HG02852 (cell line): Measurements from ENCODE around the gene LBX1.

Experiments
- ATAC-seq: cut with Tn5 transposase; IDR thresholded peaks from one replicate; pipeline ENCODE4 v1.9.1; 2021; ENCODE audit warnings: mild to moderate bottlenecking, moderate library complexity; ENCODE audit not compliant: unreplicated experiment

The LBX1 gene

DNA sequence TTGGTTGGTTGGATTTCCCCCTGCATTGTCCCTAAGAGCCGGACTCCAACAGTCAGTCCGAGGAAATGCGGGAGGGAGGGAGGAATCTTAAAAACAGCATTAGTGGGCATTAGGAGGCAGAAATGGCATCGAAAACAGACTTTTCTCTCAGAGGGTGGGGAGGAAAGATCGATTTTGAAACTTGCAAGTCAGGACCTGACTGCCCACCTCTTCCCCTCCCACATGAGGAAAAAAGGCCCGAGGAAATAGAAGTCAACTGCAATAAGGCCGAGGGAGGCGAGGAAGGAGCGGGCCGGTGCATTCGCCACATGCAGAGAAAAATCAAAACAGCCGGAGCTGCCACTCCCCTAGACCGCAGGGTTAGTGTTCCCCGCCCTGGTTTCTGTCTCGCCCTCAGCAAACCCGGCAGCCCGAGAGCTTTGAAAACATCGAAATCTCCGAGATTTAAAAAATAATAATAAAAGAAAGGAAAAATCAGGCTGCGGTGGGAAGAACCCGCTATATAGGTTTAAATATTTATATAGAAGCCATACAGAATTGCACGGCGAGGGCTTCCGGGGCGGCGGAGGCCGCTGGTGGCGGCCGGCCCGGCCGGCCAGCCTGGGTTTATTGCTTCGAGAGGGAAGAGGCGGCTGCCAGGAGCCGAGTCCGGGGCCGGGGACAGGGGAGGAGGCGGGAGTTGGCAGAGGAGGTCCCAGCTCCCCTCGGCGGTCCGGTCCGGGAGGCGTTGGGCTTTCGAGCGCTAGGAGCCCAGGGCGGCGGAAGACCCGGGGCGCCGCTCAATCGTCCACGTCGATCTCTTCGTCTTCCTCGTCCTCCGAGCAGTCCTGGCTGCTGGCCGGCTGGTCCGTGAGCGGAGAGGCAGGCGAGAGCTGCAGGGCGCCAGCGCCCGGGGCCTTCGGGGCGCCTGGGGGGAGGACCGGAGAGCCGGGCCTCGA, 2.5 kb downstream of the LBX1 start:
- no peak for ATAC-seq

DNA sequence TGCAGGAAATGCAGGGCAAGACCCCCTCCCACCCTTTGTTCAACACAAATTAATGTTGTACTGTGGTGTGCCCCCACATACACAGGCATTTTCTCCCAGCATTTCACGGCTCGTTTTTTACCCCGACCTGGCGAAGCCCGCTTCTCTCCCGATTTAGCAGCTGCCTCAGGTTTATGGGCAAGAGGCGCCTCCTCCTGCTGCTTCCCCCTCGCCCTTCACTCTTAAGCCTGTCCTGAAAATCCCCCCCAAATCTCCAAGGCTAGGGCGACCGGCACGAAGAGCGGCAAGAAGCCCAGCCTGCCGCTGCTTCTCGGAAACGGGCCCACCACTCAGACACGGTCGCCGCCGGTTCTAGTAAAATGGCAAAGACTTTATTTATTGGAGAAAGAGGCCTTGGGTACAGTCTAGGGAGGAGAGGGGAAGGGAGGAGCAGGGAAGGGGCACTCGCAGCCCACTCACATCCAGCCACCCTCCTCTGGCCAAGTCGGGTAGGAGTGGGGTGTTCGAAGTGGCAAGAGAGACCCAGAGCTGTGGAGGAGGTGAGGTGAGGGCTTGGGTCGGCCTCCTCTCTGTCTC, 3.3 kb downstream of the LBX1 start:
- no peak for ATAC-seq

DNA sequence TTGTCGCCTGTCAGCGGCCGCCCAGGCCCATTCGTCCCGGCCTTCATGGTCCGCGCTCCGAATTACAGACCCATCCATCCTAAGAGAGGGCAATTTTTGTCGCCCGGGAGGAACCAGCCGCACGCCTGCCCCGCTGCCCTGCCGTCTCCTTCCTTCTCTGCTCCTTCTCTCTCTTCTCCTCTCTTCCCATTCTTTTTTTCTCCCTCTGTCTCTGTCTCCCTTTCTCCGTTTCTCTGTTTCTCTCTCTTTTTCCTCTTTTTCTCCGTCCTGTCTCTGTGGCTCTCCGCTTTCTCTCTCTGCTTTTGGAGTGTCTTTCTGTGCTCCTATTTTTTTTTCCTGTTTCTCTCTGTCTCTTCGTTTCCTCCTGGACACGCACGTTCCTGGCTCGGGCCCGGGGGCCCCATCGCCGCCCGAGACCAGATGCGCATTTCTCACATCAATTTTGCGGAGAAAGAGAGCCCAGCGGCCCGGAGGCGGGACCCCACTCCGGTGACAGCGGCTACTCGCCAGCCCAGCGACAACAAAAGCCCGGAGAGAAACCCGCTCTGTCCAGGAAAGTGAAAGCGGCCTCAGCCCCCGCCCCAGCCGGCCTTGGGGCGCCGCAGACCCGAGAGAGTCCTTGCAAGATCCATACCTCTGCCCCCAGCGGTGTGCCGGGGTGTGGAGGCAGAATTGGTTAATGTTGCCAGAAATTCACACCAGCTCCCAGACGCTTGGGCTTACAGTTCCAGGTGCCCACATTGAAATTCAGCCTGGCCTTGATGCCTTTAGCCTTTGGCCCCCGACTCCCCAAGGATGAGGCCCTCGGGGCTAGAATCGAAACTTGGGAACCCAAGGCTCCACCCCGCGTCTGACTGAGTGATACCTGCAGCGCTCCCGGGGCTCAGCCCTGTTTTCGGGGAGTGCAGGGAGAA, 4.1 kb downstream of the LBX1 start:
- ATAC-seq = no peak

DNA sequence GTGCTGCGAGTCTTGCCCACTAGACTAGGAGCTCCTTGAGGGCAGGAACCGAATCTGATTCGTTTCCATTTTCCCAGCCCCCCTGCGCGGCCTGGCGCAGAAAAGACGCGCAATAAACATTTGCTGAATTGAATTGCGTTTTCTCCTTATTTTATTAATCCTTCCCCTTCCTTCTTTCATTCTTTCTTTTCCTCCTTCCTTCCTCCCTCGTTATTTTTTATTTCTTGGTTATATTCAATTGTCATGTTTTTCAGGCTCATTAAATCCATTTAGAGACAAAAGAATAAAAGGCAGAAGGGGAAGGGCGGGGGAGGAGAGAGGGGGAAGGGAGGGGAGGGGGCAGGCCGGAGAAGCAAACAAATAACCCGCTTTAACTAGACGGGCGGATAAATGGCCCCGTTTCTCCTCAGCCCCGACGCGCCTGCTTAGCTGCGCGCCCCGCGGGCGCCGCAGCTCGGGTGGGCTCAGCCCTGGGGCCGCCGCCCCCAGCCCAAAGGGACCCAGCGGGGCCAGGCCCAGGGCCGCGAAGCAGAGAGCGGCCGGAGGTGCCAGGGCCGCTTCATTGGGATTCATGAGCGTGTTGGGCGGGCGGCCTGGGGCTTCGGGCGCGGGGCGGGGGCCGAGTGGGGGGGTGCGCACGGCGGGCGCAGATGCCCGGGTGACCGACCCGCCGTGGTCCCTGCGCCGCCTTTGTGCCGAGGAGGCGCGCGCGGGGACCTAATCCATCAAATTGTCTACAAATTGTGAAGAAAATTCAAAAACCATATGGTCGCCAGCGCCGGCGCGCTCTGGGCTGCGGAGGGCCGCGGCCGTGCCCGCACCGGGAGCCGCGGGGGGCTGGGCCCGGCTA, 5.0 kb downstream of the LBX1 start:
- ATAC-seq = no peak

DNA sequence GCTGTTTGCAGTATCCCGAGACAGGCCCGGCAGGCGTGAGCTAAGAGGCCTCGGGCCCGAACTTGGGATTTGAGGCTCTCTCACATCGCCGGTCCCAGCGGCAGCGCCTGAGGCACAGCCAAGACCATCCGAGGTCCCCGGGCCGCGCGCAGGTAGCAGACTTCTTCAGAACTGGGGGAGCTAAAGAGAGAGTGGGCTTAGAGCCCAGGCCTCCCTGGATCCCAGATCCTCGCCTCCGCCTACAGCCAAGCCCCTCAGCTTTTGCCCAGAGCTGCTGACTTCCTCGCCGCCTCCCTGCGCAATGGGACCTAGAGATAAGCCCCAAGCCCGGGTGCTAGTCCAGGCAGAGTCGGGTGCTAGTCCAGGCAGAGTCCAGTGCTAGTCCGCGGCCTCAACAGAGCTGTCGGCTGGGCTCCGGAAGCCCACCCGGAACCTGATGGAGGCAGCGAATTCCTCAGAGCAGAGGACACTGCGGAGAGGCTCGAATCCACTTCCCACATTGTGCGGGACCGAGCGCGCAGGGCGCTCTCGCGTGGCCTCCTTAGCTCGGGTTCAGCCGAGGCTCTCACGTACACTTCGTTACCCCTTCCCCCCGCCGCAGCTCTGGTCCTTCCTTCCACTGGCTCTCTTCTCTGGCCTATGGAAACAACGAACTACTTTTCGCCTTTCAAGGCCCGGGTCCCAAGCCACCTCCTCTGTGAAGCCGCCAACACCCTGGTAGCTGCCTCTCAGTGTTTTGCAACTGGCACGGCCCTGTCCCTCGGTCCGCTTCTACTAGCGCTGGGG, 5.8 kb downstream of the LBX1 start:
- ATAC-seq = no peak

DNA sequence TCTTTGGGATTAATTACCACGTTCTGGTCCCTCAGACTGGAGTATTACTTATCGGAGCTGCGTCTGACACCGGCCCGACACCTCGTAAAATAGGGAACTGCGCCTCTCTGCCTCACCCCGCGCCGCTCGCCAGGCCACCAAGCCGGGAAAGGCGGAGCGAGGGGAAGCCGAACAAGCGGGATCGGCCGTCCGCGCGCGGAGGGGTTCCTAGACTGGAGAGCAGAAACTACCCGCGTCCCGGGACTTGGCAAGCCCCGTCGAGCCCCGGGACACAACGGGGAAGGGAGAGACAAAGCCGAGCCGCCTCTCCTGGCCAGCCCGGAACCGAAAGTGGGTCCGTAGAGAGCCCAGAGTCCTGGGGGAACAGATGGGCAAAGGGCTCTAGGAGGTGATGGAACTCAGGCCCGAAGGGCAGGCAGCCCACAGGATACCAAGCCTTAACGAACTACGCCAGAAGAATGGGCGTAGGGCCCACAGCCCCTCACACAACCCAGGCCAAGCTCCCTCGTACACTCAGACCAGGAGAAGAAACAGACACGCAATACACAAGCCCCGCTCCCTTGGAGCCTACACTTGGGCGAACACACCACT, 6.5 kb downstream of the LBX1 start:
- ATAC-seq = no peak

DNA sequence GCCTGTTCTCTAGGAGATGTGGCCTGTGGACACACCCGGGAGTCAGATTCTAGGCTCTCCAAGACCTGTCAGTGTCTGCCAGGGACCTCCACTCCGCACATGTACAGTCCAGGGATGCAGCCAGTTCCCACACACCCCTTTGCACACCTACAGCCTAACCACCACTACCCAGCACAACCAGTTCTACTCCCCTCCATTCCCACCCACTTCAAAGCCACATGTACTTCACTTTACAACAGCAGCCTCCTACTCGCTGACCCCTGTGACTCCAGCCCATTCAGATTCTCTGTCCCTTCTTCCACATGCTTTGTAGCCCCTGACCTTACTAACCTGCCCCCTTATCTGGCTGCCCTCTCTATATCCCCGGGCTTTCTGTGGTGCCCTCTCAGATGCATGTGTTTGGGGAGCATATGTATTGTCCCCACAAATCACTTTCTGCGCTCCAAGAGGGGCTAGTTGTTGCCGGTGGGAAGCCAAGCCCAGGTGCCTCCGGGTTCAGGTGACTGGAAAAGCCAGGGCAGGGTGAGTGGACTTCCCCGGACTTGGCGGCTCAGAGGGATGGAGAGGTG, 7.2 kb downstream of the LBX1 start:
- no peak for ATAC-seq

DNA sequence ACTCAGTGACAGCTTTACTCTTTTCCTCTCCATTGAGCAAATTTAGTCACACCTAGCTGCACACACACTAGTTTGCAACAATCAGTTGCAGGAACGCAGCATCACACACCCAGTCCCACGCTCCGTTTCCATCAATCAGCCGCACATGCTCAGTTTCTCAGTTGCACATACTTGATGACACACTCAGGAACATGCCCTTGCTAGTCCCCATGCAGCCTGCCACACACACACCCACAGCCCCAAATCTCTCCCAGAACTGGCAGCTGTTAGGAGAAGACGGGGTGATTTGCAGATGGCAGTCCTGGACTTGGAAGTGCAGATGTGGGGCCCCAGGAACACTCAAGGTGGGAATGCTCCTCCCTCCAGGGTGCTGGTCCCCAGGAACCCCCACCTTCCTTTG, 7.7 kb downstream of the LBX1 start:
- ATAC-seq = no peak

DNA sequence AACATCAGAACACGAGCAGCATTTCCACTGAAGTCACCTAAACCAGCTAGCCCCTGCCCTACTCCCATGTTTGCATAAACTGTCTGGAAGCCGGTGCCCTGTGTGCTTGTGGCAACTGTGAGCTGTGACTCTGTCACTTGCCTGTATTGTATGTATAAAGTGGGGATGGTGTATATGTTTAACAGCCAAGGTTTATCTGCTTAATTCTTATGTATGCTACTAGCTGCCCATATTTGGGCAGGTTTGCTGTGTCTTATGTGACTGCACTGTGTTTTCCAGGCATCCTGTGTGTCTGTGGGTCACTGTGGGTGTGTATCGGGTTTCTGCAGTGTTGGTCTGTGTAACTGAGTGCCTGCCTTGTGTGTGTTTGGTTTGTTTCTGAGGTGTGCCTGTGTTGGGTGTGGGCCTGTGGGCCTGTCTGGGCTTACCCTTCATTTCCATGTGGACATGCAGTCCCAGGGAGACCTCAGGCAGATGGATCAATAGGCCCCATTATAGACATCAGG, 9.3 kb downstream of the LBX1 start:
- no peak for ATAC-seq

DNA sequence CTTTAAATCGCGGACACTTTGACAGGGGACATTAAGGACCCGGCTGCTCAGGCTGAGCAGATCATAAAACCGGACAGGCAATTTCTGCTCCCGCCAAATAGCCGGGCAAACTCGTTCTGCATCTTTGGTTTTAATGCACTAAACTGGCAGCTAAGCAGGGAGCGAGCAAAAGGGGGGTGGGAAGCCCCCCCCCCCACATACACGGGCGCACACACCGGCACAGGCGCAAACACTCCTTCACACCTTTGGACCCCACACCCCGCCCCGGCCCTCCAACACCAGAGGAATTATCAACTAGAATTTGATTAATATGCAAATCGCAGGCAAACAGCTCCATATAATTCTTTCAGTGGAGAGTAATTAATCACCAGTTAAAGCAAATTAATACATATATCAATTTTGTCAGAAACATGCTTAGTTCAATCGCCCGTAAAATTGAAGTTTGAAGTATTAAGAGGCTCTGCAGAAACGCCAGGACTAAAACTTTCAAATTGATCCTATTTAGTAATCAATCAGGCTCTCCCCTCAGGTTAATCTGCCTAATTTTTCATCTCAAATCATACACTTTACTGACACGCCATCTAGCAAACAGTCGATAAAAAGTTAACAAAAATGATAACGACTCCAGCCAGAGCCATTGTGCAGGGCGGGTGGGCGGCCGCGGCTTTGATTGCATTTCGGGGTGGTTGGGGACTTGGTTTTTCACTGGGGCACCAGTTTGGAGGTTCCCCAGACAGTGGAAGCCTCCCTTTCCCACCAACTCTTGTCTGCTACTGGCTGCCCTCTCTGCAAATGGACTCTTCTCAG, 9.9 kb downstream of the LBX1 start:
- ATAC-seq = no peak

DNA sequence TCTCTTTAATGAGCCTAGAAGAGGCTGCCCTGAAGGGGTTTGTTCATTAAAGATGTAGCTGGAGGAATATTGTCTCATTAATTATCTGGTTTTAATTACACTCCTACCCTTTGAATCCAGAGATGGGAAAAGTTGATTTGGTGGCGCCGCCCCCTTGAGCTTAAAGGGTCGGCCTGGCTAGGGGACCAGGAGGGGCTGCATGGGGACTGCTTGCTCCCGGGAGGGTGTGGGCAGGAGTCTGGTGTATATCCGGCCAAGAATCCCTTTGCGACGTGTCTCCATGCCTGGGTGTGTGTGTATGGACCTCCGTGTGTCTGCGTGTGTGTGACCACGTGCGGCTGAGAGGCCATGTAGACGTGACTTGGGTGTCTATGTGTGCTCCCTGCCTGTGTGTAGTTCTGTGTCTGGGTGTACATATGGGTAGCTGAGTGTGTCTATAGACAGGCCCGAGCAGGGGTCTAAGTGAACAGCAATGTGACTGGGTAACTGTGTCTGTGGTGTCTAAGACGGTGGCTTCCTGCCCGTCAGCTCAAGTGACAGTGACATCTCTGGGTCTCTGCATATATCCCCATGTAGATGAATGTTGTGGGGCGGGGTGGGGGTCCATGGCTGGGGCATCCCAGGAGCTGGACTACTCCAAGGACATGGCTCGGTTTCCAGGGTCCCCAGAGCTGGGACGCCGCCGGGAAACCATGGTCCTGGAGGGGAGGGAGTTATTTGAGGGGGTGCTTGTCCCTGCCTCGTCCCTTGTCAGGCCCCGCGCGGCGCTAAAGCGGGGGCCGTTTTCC, 10.7 kb downstream of the LBX1 start:
- ATAC-seq = no peak

DNA sequence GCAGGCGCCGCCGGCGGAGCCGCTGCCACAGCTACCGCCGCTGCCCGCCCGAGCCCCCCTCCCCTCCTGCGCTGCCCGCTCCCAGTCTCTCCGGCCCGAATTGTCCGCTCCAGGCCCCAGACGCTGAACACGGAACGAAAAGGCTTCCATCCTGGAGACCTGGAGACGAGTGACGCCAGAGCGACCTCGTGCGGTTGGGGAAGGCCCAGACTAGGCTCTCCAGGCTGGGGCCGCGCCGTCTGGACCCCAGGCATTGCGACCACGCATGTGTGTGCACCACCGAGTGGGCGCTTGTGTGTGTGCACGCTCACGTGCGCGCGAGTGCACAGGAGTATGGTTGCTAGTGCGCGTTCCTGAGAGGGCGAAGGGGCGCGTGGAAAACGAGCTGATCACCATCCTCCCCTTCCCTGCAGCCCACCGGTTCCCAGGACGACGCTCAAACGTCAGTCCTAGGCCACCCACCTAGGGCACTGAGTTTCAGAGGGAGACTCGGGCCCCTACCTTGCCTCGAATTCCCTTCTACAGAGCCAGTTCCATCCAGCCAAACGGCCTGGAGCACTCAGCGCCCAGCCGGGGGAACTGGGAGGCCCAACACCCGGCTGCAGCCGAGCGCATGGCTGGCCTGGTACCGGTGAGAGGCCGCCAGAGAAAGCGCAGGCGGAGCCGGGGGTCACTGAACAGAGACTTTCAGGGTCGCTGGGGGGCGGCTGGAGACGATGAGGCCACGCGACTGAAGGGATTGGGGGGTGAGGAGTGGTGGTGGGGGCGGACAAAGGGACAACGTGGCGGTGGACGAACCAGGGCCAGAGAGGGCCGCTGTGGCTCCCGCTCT, 11.6 kb downstream of the LBX1 start:
- no peak for ATAC-seq

DNA sequence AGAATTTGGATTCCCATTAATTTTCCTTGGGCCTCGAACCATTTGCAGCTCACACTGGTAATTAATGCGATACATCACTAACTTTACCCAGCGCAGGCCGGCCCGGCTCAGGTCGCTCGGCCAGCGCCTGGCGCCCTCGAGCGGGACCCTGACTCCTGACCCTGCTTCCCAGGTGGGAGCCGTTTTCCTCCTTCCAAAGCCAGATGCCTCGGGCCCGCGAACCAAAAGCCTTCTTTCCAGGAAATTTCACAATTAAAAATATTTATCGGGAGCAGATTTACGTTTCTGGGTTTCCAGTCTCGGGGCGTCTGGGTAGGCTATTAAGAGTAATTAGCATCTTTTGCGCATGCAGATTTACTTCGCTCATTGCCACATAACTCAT, 12.2 kb downstream of the LBX1 start:
- ATAC-seq = no peak

DNA sequence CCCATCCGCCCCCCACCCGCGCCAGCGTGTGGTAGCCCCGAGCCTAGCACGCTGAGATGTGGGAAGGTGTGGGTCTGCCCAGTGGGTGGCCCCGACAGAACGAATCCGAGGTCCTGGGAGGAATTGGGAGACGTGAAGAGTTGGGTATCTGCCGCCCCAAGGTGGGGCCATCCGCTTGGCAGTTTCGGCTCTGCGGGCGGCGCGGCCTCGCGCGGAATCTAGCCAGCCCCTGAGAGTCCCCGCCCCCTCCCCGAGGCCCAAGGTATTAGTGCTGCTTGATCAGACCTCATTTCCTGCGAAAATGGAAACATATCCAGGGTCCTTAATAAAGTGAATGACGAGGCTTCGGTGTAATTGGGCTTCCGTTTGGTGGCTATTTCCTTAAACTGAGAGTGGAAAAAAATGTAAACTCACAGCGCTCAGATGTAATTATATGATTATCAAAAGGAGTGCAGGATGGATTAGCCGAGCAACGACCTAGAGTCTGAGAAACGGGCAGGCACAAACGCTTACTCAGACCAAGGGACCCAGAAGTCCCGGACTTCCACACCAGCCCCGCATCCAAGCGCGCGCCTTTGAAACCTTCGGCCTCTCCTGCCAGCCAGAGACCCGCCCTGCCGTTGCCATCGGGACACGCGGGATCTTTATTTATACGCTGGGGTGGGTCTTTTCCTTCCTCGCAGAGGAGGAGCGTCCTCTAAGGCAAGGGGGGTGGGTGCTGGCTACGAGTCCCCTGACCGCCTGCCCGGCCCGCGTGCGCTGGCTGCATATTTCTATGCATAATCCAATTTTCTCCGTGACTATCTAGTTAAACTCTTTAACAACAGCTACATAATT, 12.8 kb downstream of the LBX1 start:
- no peak for ATAC-seq

DNA sequence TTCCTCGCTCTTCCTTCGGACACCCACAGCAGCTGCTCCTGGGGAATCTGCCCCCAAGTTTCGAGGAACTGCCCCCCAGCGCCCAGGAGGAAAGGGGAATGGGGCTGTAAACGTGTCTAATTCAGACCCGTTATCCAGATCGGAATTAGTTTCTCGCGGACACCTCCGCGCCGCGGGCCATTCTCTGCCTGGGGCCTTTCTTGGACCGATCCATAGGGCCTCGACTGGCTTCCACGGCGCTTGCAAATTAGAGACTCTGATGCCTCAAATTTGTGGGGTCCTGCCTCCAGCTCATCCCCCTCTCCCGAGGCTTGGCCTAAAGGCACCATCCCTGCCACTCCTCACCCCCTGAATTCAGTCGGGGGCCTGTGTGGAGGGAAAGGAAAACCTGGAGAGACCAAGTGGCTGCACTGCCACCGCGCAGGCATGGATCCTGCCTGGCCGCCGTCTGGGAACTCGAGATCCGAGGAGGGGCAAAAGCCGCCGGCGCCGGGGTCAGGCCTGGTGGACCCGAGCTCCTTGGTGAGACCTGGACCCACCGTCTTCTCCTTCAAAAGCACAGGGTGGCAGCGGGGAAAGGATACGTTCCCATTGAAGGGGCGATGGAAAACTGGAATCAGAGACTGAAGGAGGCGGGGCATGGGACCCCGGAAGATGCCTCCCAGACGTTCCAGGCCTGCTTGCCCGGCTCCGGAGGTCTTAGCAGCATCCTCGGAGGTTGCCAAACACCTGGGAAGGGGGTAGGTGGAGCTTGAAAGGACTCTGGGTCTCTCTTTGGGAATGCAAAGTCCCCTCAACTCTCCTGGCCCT, 13.7 kb downstream of the LBX1 start:
- no peak for ATAC-seq
